Left hindlimb (tissue), 1 donor: ENCODE results near the gene OR10V1.
"Not testable (repeated sequence)": the region's sequence is repeated elsewhere in the genome, so short reads cannot be mapped to it uniquely, and the experiment has no call there.

Source experiments
- DNase-seq: peaks from one replicate; pipeline ENCODE4 v3.0.0-alpha.2; 2018

The OR10V1 gene

DNA sequence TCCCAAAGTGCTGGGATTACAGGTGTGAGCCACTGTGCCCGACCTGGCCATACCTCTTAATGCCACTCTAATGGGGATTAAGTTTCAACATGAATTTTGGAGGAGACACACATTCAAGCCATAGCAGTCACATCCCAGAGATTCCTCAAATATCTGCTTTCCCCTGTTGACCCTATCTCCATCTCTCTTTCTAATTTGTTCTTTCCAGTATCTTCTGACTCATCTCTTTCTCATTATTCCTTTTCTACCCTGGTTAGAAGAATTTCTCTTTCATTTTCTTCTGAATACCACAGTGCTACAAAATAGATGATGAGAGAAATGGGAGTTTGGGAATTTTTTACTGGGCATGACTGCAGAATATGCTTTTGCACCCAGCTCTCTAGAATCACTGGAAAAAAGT, 5.1 kb downstream of the OR10V1 start:
- DNase-seq, result no peak

GRCh38 chr11:59707371-59707770, 6.3 kb downstream of the OR10V1 start:
- no peak for DNase-seq

DNA sequence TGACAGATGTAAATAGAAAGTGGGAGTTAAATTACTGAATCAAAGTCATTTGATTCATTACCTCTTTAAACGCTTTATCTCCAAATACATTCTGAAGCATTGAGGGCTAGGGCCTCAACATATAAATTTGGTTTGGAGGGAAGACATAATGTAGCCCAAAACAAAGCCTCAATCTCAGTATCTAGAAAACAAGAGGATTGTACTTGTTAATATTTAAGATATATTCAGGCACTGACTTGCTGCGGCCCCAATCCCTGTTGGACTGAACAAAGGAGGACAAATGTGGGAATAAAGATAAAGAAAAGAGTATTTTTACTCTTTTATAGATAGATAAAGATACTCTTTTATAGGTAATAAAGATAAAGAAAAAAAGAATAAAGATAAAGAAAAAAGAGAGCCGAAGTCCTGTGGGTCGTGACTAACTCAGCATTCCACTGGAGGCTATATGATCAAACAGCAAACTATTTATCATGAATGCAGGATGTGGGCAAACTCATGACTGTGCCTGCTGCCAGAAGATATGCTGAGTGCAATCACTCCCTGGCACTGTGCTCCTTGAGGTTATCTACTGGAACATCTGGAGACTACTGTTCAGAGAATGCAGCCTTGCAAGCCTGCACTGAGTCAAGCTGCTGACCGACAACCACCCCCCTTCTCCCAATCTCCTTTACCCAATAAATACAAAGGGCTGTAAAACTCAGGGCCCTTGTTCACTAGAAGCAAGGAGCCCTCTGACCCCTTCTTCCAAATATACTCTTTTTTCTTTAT, 6.9 kb downstream of the OR10V1 start:
- no peak for DNase-seq

- no peak for DNase-seq
These were observed 8.4 kb downstream of the OR10V1 start for GRCh38 chr11:59705294-59705693.

GRCh38 chr11:59703515-59703914, 10.1 kb downstream of the OR10V1 start:
- not testable (repeated sequence) for DNase-seq

DNA sequence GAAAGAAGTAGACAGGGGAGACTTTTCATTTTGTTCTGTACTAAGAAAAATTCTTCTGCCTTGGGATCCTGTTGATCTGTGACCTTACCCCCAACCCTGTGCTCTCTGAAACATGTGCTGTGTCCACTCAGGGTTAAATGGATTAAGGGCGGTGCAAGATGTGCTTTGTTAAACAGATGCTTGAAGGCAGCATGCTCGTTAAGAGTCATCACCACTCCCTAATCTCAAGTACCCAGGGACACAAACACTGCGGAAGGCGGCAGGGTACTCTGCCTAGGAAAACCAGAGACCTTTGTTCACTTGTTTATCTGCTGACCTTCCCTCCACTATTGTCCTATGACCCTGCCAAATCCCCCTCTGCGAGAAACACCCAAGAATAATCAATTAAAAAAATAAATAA, 13.5 kb downstream of the OR10V1 start:
- DNase-seq, result not testable (repeated sequence)

GRCh38 chr11:59698506-59698905, 15.1 kb downstream of the OR10V1 start:
- no peak for DNase-seq

- DNase-seq, result no peak
These were observed 20.7 kb downstream of the OR10V1 start for GRCh38 chr11:59692915-59693314.

DNA sequence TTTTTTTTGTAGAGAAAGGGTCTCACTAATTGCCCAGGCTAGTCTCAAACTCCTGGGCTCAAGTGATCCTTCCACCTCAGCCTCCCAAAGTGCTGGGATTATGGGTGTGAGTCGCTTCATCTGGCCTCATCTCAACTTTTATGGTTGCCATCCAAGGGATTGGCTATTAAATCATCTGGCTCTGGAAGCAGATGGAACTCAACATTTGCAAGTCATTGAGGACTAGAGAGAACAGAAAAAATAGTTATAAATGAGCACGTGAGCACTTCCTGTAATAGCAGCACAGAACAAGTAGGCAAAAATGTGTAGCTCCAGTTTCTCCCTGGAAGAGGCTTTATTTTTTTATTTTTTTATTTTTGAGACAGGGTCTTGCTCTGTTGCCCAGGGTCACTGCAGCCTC, 22.5 kb downstream of the OR10V1 start:
- no peak for DNase-seq

DNA sequence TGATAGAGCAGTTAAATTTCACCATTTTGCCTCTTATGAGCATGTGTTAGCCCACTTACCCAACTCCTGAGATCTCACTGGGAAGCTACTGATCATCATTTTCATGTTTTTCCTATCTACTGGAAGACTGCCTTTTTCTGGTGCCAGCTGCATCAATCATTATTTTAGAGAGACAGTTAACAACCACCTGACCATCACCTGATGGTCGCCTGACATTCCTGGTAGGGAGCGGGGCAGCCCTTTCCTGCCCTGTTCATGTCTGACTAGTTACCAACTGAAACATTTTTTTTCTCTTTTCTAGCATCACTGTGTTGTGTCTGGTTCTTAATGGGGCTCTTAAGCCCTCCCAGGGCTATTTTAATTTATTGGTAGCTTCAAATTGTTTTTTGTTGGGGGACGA, 24.6 kb downstream of the OR10V1 start:
- no peak for DNase-seq

DNA sequence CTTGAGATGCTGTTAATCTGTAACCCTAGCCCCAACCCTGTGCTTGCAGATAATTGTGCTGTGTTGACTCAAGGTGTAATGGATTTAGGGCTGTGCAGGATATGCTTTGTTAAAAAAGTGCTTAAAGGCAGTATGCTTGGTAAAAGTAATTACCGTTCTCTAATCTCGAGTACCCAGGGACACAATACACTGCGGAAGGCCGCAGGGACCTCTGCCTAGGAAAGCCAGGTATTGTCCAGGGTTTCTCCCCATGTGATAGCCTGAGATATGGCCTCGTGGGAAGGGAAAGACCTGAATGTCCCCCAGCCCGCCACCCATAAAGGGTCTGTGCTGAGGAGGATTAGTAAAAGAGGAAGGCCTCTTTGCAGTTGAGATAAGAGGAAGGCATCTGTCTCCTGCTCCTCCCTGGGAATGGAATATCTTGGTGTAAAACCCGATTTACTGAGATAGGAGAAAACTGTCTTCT, 32.4 kb downstream of the OR10V1 start:
- DNase-seq, result not testable (repeated sequence)

DNA sequence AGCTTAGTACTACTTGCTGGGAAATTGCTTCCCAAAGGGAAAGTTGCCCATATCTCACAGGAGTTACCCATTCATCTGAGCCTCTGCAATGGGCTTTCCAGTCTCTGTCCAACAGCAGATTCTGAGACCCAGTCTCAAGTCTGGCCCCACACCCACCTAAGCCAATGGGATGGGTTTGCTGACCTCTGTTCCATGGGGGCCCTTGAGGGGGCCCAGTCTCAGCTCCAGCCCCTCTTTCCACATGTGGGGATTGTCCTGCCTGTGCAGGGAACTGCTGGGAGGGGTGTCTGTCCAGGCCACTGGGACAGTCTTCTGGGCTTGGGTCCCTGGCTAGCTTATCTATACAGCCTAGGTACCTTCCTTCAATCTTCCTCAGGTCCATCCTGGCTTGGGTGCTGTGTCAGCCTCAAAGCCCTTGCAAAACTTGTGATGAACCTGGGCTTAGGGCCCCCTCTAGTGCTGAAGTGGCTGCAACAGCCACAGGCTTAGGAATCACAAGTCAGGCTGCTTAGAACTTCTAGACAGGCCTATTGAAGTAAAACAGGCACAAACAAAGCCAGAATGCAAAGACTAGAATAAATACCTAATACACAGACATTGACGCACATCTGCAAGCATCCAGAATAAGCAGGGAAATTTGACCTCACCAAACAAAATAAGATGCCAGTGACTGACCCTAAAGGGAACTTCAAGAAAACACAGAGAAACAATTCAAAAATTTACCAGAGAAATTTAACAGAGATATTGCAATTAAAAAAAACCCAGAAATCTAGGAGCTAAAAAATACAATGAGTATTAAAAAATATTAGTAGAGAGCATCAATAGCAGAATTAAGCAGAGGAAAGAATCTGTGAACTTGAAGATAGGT, 33.1 kb downstream of the OR10V1 start:
- DNase-seq, result peak; percentile 53

DNA sequence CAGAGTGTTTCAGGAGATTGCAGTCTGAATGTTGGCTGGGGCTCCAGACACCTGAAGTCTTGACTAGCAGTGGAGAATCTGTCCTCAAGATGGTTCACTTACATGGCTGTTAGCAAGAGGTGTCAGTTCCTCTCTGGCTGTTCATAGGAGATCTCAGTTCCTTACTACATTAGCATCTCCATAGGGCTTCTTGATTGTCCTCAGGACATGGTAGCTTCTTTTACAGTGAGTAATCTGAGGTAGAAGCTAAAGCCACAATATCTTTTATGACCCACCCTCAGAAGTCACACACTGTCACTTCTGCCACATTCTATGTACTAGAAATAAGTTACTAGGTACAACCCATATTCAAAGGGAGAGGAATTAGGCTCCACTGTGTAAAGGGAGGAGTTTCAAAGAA, 34.3 kb downstream of the OR10V1 start:
- DNase-seq, result no peak

DNA sequence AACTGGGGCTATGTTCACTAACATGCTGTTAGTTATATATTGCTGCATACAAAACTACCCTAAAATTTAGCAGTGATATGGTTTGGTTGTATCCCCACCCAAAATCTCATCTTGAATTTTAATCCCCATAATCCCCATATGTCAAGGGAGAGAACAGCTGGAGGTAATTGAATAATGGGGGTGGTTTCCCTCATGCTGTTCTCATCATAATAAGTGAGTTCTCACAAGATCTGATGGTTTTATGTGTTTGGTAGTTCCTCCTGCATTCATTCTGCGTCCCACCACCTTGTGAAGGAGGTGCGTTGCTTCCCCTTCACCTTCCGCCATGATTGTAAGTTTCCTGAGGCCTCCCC, 34.9 kb downstream of the OR10V1 start:
- no peak for DNase-seq

GRCh38 chr11:59678118-59678812, 35.4 kb downstream of the OR10V1 start:
- DNase-seq, result no peak

DNA sequence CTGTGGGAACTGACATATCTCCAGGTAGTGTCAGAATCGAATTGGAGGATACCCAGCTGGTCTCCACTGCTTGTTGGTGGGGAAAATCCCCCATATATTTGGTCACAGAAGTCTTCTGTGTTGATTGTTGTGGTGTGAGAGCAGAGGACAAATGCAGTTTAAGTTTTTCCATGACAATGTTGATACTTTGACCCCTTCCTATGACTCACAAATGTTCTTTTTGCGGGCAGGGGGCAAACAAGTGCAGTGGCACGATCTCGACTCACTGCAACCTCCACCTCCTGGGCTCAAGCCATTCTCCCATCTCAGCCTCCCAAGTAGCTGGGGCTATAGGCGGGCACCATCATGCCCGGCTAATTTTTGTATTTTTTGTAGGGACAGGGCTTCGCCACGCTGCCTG, 37.4 kb downstream of the OR10V1 start:
- no peak for DNase-seq

DNA sequence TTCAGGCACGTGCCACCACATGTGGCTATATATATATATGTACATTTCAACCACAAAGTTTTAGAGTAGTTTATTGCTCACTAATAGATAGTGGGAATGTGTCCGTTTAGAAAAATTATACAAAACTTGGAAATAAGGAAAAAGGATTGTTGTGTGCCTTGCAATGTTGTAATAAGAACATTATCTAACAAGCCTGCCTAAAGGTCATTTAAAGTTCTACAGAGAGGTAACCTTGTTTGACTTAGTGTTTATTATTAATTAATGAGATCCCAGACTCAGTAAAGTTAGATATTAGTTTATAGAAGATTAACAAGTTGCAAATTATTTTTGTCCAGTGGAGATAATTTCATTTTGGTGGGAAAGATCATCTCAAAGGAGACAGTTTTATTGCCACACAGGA, 39.4 kb downstream of the OR10V1 start:
- DNase-seq, result no peak

- DNase-seq, result no peak
These were observed 40.4 kb downstream of the OR10V1 start for GRCh38 chr11:59673291-59673690.

GRCh38 chr11:59671471-59671870, 42.2 kb downstream of the OR10V1 start:
- no peak for DNase-seq

- no peak for DNase-seq
These were observed 44.0 kb downstream of the OR10V1 start for GRCh38 chr11:59669611-59670009.

DNA sequence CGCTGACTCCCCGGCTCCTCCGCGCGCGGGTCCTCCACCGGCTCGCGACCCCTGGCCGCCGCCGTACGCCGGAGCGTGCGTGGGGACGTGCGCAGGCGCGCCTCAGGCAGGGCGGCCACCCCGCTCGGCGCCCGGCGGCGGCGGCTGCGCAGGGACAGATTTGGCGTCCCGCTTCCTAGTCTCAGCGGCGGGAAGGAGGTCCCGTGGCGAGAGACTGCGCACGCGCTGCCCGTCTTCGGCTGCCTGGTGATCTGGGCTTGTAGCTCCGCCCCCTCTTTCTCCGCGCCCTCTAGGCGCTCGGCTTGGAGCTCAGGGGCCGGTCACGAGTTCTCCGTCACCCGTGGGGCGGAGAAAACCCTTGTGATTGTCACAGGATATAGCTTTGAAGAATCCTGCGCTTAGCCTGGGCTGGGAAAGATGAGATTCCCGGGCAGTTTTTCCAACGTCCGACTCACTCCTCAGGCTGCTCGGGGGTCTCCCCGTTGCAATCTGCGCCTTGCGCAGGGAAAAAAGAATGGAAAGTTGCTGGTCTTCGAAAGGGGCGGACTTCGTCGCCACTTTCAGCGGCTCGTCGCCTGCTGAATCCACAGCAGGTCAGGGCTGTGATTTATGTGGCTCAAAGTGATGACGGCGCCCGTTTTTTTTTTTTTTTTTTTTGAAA, 44.6 kb downstream of the OR10V1 start, which contains the start of gene PATL1:
Gene PATL1 (minus strand): TSS at position 88 of the 661 bp plus-strand sequence. CDS start 142 bp downstream, outside the sequence.
- DNase-seq, result peak; percentile 99

DNA sequence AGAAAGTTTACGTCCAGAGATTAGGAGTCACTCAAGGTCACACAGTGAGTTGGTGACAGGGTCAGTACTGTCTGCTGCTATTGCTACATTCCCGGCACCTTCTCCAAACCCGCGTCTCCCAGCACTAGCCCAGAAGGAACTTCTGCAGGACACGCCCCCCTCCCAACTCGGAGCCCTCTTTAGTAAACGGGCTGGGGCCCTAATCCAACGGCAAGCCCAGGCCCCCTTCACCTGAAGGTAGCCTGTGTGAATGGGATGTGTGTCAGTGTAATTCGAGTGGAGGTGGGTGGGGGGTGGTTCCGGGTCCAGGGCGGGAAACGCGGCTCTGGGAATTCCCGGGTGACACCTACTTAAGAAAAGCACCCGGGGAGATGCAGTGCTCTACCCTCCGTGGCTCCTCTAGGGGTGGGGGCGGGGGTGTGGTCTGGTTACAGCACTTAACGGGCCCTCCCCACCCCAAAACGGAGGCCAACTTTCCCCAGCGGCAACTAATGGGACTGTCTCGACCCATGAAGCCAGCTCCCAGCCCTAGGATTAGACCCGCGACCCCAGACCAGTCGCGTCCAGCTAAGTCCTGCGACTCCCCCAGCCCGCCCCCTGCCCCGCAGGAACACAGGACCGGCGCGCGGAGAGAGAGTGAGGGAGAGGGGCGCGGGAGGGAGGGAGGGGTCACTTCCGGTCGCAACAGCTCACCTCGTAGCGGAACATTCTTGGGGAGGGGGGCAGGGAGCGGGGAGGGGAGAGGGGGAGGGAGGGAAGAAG, 45.3 kb downstream of the OR10V1 start:
- no peak for DNase-seq
